ENCODE measurements around the gene ANKHD1.

DNA sequence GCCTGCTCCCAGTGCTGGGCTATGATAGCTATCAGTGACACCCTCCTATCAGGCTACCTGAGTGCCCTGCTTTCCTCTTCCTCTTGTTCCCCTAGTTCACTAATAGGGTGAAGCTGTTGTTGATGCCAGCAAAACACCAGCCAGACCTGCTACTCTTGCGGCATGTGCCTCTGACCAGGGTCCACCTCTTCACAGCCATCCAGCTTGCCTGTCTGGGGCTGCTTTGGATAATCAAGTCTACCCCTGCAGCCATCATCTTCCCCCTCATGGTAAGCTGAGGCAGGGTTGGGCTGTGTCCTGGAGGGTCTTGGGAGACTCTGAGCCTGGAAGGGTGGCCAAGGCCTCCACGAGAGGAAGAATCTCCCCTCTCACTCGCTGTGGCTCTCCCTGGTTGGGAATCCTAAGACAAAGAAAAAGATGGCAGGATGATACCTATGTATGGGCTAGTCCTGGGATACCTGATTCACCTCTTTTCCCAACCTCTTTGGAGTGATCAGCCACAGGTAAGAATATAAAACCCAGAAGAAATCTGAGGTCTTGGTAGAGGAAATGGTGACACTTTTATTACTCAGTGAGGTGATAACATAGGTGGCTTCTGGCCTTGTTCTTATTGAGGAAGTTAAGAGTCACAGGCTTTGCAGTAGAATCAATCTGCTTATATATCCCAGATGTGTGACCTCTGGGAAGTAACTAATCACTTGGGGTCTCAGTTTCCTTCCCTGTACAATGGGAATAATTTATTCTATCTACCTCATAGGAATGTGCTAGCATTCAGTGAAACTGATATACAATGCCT lies 30.1 kb upstream of the ANKHD1 start:
- TF ChIP-seq POLR2AphosphoS5 (IDR thresholded peaks at IDR 0.05; ENCODE audit: borderline replicate concordance, low read depth, low read length) = no peak
- no peak for TF ChIP-seq EZH2 (IDR thresholded peaks at IDR 0.05)
- no peak for TF ChIP-seq FOXP2 (optimal IDR thresholded peaks at IDR 0.05; ENCODE audit: control extremely low read depth, extremely low read length, insufficient read depth)

All from SK-N-MC (cell line).